ENCODE data around the gene CUEDC1. TPM values are rescaled to one million over a fixed set of nuclear protein-coding genes. Genes with fewer than 3 reads are reported as not detected.

CUEDC1 gene
- total and polyA plus RNA-seq, 2 of the 13 experiments (the other 11 are each of a cell fraction or from before 2014, with no cell fraction given): 7.4 to 12.9 TPM

GRCh38 chr17:57873261-57874057 is 81.8 kb downstream of the CUEDC1 start (continued):
- TF ChIP-seq, protein P1, sequence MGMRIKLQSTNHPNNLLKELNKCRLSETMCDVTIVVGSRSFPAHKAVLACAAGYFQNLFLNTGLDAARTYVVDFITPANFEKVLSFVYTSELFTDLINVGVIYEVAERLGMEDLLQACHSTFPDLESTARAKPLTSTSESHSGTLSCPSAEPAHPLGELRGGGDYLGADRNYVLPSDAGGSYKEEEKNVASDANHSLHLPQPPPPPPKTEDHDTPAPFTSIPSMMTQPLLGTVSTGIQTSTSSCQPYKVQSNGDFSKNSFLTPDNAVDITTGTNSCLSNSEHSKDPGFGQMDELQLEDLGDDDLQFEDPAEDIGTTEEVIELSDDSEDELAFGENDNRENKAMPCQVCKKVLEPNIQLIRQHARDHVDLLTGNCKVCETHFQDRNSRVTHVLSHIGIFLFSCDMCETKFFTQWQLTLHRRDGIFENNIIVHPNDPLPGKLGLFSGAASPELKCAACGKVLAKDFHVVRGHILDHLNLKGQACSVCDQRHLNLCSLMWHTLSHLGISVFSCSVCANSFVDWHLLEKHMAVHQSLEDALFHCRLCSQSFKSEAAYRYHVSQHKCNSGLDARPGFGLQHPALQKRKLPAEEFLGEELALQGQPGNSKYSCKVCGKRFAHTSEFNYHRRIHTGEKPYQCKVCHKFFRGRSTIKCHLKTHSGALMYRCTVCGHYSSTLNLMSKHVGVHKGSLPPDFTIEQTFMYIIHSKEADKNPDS (CRISPR knock-in tag; IDR thresholded peaks at IDR 0.05): no peak
- TF ChIP-seq AHDC1 (CRISPR knock-in tag; IDR thresholded peaks at IDR 0.05; ENCODE audit: borderline replicate concordance) (no peak), ZBED4 (CRISPR knock-in tag; IDR thresholded peaks at IDR 0.05; ENCODE audit: borderline replicate concordance) (no peak), GABPA (IDR thresholded peaks at IDR 0.05; ENCODE audit: low read depth, low read length) (no peak), GABPA (CRISPR knock-in tag; IDR thresholded peaks at IDR 0.05; ENCODE audit: low read depth) (peak; percentile 56), CHD2 (IDR thresholded peaks at IDR 0.05; ENCODE audit: low read depth, low read length) (no peak), HIC2 (CRISPR knock-in tag; IDR thresholded peaks at IDR 0.05; ENCODE audit: low read depth) (peak; percentile 37; the same call in 1 of the 2 replicates), AHR (CRISPR knock-in tag; IDR thresholded peaks at IDR 0.05) (0 out of 2 replicates have a peak, but pooled peaks have one; percentile 18), ZNF567 (CRISPR knock-in tag; IDR thresholded peaks at IDR 0.05; ENCODE audit: borderline replicate concordance) (no peak), ZNF207 (IDR thresholded peaks at IDR 0.05; ENCODE audit: borderline replicate concordance) (no peak), SP1 (IDR thresholded peaks at IDR 0.05) (no peak), SP1 (CRISPR knock-in tag; IDR thresholded peaks at IDR 0.05) (0 out of 2 replicates have a peak, but pooled peaks have one; percentile 11)
- TF ChIP-seq, protein P2, sequence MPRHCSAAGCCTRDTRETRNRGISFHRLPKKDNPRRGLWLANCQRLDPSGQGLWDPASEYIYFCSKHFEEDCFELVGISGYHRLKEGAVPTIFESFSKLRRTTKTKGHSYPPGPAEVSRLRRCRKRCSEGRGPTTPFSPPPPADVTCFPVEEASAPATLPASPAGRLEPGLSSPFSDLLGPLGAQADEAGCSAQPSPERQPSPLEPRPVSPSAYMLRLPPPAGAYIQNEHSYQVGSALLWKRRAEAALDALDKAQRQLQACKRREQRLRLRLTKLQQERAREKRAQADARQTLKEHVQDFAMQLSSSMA (CRISPR knock-in tag; IDR thresholded peaks at IDR 0.05): no peak

Measured in HepG2 (cell line).